Chondrocyte (in vitro differentiated cells): ENCODE results near the gene IRAK2. TPM values are rescaled to one million over a fixed set of nuclear protein-coding genes. Genes with fewer than 3 reads are reported as not detected.

Experiments
- DNase-seq: peaks from one replicate; pipeline ENCODE4 v3.0.0; 2021; ENCODE audit warnings: mixed read lengths, low spot score
- H3K27ac Mint-ChIP-seq: one replicate; pipeline ENCODE4 v1.8.0; 2021; ENCODE audit warnings: mild to moderate bottlenecking, moderate library complexity, mixed read lengths; ENCODE audit not compliant: unreplicated experiment
- H3K27me3 Mint-ChIP-seq: 2 replicates; pipeline ENCODE4 v1.8.0; 2021; ENCODE audit warnings: low read depth, mixed read lengths
- H3K36me3 Mint-ChIP-seq: 2 replicates; pipeline ENCODE4 v1.8.0; 2021; ENCODE audit warnings: low read depth, mixed read lengths
- H3K4me1 Mint-ChIP-seq: 2 replicates; pipeline ENCODE4 v1.8.0; 2021; ENCODE audit warnings: low read depth, mild to moderate bottlenecking, mixed read lengths
- H3K4me3 Mint-ChIP-seq: one replicate; pipeline ENCODE4 v1.8.0; 2021; ENCODE audit warnings: mild to moderate bottlenecking, moderate library complexity, mixed read lengths; ENCODE audit not compliant: unreplicated experiment
- H3K9me3 Mint-ChIP-seq: 2 replicates; pipeline ENCODE4 v1.8.0; 2021; ENCODE audit warnings: low read depth, mixed read lengths
- CTCF ChIP-seq: fragments of 200-600 bp; sonication (generic); IDR thresholded peaks from 2 replicates; pipeline ENCODE4 v1.5.0; 2021; ENCODE audit warnings: antibody characterized with exemption, mild to moderate bottlenecking, moderate library complexity
- total RNA-seq: library from RNA; stranded (reverse); gene quantifications from 3 replicates; pipeline ENCODE4 v1.2.1, GENCODE V29; 2021

The IRAK2 gene
- total RNA-seq, 1 donor from 2014 or later: 1.6 TPM

- Mint-ChIP-seq H3K9me3 (no peaks in the 10 kb centered on the region), H3K36me3 (peaks cover 8% of the 10 kb centered on the region), H3K27ac (peak overlapping the region; percentile 53), H3K4me1 (peaks cover 5% of the 10 kb centered on the region), H3K27me3 (no peaks in the 10 kb centered on the region), H3K4me3 (no peak overlapping the region)
- TF ChIP-seq CTCF: peak; percentile 93
- no peak for DNase-seq
These were observed 60.3 kb downstream of the IRAK2 start for GRCh38 chr3:10224794-10225665.

- no peak for DNase-seq
- Mint-ChIP-seq H3K27me3 (no peaks in the 10 kb centered on the region), H3K4me1 (peaks cover 5% of the 10 kb centered on the region), H3K27ac (no peak overlapping the region), H3K4me3 (no peak overlapping the region), H3K9me3 (no peaks in the 10 kb centered on the region), H3K36me3 (peaks cover 8% of the 10 kb centered on the region)
- TF ChIP-seq CTCF: no peak
These were observed 61.6 kb downstream of the IRAK2 start for GRCh38 chr3:10226293-10226692.

GRCh38 chr3:10228248-10228950 lies 63.7 kb downstream of the IRAK2 start:
- H3K36me3 Mint-ChIP-seq: peaks cover 6% of the 10 kb centered on the region
- no peaks in the 10 kb centered on the region for H3K27me3 Mint-ChIP-seq
- H3K4me1 Mint-ChIP-seq: peaks cover 5% of the 10 kb centered on the region
- no peaks in the 10 kb centered on the region for H3K9me3 Mint-ChIP-seq
- no peak for TF ChIP-seq CTCF
- peak; percentile 8 for DNase-seq
- no peak overlapping the region for H3K4me3 Mint-ChIP-seq
- H3K27ac Mint-ChIP-seq: no peak overlapping the region

GRCh38 chr3:10229576-10229975 lies 64.9 kb downstream of the IRAK2 start:
- no peak for TF ChIP-seq CTCF
- H3K36me3 Mint-ChIP-seq: peaks cover 6% of the 10 kb centered on the region
- H3K4me3 Mint-ChIP-seq: no peak overlapping the region

GRCh38 chr3:10232137-10232536 lies 67.4 kb downstream of the IRAK2 start:
- Mint-ChIP-seq H3K4me3 (no peak overlapping the region), H3K9me3 (no peaks in the 10 kb centered on the region), H3K4me1 (no peaks in the 10 kb centered on the region), H3K27me3 (no peaks in the 10 kb centered on the region), H3K36me3 (peaks cover 9% of the 10 kb centered on the region), H3K27ac (no peak overlapping the region)
- DNase-seq: no peak
- TF ChIP-seq CTCF: no peak

More at GRCh38 chr3:10229576-10229975, 64.9 kb downstream of the IRAK2 start:
- Mint-ChIP-seq H3K4me1 (peaks cover 4% of the 10 kb centered on the region), H3K27me3 (no peaks in the 10 kb centered on the region), H3K9me3 (no peaks in the 10 kb centered on the region), H3K27ac (no peak overlapping the region)
- DNase-seq: peak; percentile 5
